BLaER1 treated with 17β-estradiol and CSF1 and Interleukin-3, amounts not matched to agents 10 nM and 100 nM (cell line): Measurements from ENCODE around the gene FAM124A.

Experiments
- H3K27ac ChIP-seq, 11 experiments: shearing (Covaris generic); formaldehyde crosslinking; 2 replicates each; pipeline ENCODE4 v1.8.1; 2022
- H3K27me3 ChIP-seq, 11 experiments: shearing (Covaris generic); formaldehyde crosslinking; 2 replicates each; pipeline ENCODE4 v1.8.1; 2022
- H3K36me3 ChIP-seq, 11 experiments: shearing (Covaris generic); formaldehyde crosslinking; 2 replicates each; pipeline ENCODE4 v1.8.1; 2022
- H3K4me1 ChIP-seq, 10 experiments: shearing (Covaris generic); formaldehyde crosslinking; 2 replicates each; pipeline ENCODE4 v1.8.1; 2022
- H3K4me2 ChIP-seq, 11 experiments: shearing (Covaris generic); formaldehyde crosslinking; 2 replicates each; pipeline ENCODE4 v1.8.1; 2022
- H3K4me3 ChIP-seq, 10 experiments: shearing (Covaris generic); formaldehyde crosslinking; 2 replicates each; pipeline ENCODE4 v1.8.1; 2022
- H3K9ac ChIP-seq, 11 experiments: shearing (Covaris generic); formaldehyde crosslinking; 2 replicates each; pipeline ENCODE4 v1.8.1; 2022
- H3K9me3 ChIP-seq, 11 experiments: shearing (Covaris generic); formaldehyde crosslinking; replicated peaks in 1 of 11; 2 replicates each; pipeline ENCODE4 v1.8.1; 2022
- H4K20me1 ChIP-seq, 11 experiments: shearing (Covaris generic); formaldehyde crosslinking; 2 replicates each; pipeline ENCODE4 v1.8.1; 2022
- Cebpa-rat ChIP-seq, 11 experiments: shearing (Covaris generic); IDR thresholded peaks; 2 replicates each; pipeline ENCODE4 v1.8.1; 2022

FAM124A gene

DNA sequence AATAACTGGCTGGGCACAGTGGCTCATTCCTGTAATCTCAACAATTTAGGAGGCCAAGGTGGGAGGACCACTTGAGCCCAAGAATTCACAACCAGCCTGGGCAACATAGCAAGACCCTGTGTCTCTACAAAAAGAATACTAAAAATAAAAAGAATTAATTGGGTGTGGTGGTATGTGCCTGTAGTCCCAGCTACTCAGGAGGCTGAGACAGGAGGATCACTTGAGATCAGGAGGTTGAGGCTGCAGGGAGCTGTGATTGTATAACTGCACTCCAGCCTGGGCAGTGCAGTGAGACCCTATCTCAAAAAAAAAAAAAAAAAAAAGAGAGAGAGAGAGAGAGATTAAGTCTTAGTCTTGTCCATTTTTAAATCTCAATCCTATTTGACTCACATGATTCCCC, 81.7 kb downstream of the FAM124A start:
- H3K36me3 ChIP-seq: no peaks in the 10 kb centered on the region
- no peak overlapping the region for H3K27ac ChIP-seq
- H3K4me3 ChIP-seq: no peak overlapping the region
- no peaks in the 10 kb centered on the region for H3K27me3 ChIP-seq
- no peak for TF ChIP-seq Cebpa-rat (IDR thresholded peaks at IDR 0.05)
- 0 out of 20 replicates have a peak, but pooled peaks cover 0 to 4% (median 0%) of the 10 kb centered on the region in 10 experiments for H3K4me1 ChIP-seq
- no peak overlapping the region for H3K9ac ChIP-seq
- no peak overlapping the region for H3K4me2 ChIP-seq
- H3K9me3 ChIP-seq: no peaks in the 10 kb centered on the region
- H4K20me1 ChIP-seq: no peaks in the 10 kb centered on the region

- H3K9ac ChIP-seq: no peak overlapping the region
- TF ChIP-seq Cebpa-rat (IDR thresholded peaks at IDR 0.05): peak in 1 of 11 experiments; percentile 3; a peak in 1 of 22 replicates
- no peak overlapping the region for H3K4me2 ChIP-seq
- no peaks in the 10 kb centered on the region for H4K20me1 ChIP-seq
- no peak overlapping the region for H3K27ac ChIP-seq
- H3K27me3 ChIP-seq: no peaks in the 10 kb centered on the region
- no peaks in the 10 kb centered on the region for H3K36me3 ChIP-seq
- no peaks in the 10 kb centered on the region for H3K9me3 ChIP-seq
- no peak overlapping the region for H3K4me3 ChIP-seq
- H3K4me1 ChIP-seq: 0 out of 20 replicates have a peak, but pooled peaks cover 0 to 4% (median 0%) of the 10 kb centered on the region in 10 experiments
Observed at GRCh38 chr13:51305271-51305967, 83.2 kb downstream of the FAM124A start.

DNA sequence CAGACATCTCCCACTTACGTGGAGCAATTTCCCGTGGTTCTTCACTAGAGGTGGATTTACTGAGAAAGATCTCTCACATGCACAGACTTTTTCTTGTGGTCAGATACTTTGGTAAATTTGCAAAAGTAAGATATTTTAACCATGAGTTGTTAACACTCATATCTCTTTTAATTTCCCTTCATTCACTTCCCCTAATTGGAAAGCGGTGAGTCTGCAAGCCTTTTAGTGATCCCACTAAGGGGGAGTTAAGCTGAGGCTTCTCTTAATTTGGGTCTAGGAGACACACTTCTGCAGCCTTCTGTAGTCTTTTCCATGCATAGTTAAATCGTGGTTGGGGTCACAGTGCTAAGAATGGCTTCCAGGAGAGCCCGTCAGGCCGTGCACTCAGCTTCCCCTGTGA, 86.6 kb downstream of the FAM124A start:
- H4K20me1 ChIP-seq: no peaks in the 10 kb centered on the region
- no peak overlapping the region for H3K27ac ChIP-seq
- no peak overlapping the region for H3K9ac ChIP-seq
- no peaks in the 10 kb centered on the region for H3K9me3 ChIP-seq
- TF ChIP-seq Cebpa-rat (IDR thresholded peaks at IDR 0.05): no peak
- no peaks in the 10 kb centered on the region for H3K4me1 ChIP-seq
- no peak overlapping the region for H3K4me2 ChIP-seq
- H3K4me3 ChIP-seq: no peak overlapping the region
- no peaks in the 10 kb centered on the region for H3K36me3 ChIP-seq
- no peaks in the 10 kb centered on the region for H3K27me3 ChIP-seq

DNA sequence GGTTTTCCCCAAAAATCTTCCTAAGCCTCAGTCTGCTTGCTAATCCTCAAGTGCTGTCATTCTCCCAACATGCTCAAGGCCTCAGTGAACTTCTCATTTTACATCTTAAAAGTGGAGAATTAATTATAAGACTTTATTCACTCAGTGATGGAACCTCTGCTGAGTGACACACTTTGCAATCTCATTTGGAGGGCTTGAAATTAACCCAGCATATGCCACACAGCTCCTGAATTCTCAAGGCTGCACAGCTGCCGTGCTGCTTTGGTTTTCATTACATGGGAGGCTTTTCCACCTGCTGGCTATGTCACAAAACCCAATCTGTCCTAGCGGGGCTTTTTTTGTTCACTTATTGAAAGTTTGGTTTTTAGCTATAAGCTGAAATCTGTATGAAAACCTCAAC, 89.0 kb downstream of the FAM124A start:
- Histone ChIP-seq H3K27ac (no peak overlapping the region), H3K4me2 (no peak overlapping the region), H3K4me3 (no peak overlapping the region), H3K27me3 (no peaks in the 10 kb centered on the region), H3K4me1 (peaks cover 0 to 9% (median 6%) of the 10 kb centered on the region in 10 experiments; a peak in 6 of 20 replicates), H3K9me3 (no peaks in the 10 kb centered on the region), H4K20me1 (no peaks in the 10 kb centered on the region), H3K36me3 (no peaks in the 10 kb centered on the region), H3K9ac (no peak overlapping the region)
- TF ChIP-seq Cebpa-rat (IDR thresholded peaks at IDR 0.05): no peak

GRCh38 chr13:51311957-51312520, 89.8 kb downstream of the FAM124A start:
- TF ChIP-seq Cebpa-rat (IDR thresholded peaks at IDR 0.05): no peak
- no peaks in the 10 kb centered on the region for H3K9me3 ChIP-seq

GRCh38 chr13:51313619-51314018, 91.4 kb downstream of the FAM124A start:
- H3K9ac ChIP-seq: no peak overlapping the region
- H3K27ac ChIP-seq: no peak overlapping the region
- no peaks in the 10 kb centered on the region for H3K27me3 ChIP-seq
- H3K36me3 ChIP-seq: no peaks in the 10 kb centered on the region
- peaks cover 0 to 9% (median 6%) of the 10 kb centered on the region in 10 experiments; a peak in 6 of 20 replicates for H3K4me1 ChIP-seq
- H3K4me2 ChIP-seq: no peak overlapping the region
- H3K4me3 ChIP-seq: no peak overlapping the region
- H3K9me3 ChIP-seq: no peaks in the 10 kb centered on the region
- no peak for TF ChIP-seq Cebpa-rat (IDR thresholded peaks at IDR 0.05)
- no peaks in the 10 kb centered on the region for H4K20me1 ChIP-seq

More at GRCh38 chr13:51311957-51312520, 89.8 kb downstream of the FAM124A start:
- Histone ChIP-seq H3K36me3 (no peaks in the 10 kb centered on the region), H3K4me1 (peaks cover 0 to 9% (median 6%) of the 10 kb centered on the region in 10 experiments; a peak in 6 of 20 replicates), H3K4me3 (no peak overlapping the region), H3K27me3 (no peaks in the 10 kb centered on the region), H3K9ac (no peak overlapping the region), H3K27ac (no peak overlapping the region), H3K4me2 (no peak overlapping the region), H4K20me1 (no peaks in the 10 kb centered on the region)

- Histone ChIP-seq H4K20me1 (no peaks in the 10 kb centered on the region), H3K4me3 (no peak overlapping the region), H3K27me3 (no peaks in the 10 kb centered on the region), H3K36me3 (no peaks in the 10 kb centered on the region), H3K27ac (no peak overlapping the region), H3K4me2 (no peak overlapping the region), H3K9ac (no peak overlapping the region), H3K9me3 (no peaks in the 10 kb centered on the region), H3K4me1 (peaks cover 0 to 9% (median 6%) of the 10 kb centered on the region in 10 experiments; a peak in 6 of 20 replicates)
- TF ChIP-seq Cebpa-rat (IDR thresholded peaks at IDR 0.05): no peak
Observed at GRCh38 chr13:51317262-51317661, 95.1 kb downstream of the FAM124A start.

DNA sequence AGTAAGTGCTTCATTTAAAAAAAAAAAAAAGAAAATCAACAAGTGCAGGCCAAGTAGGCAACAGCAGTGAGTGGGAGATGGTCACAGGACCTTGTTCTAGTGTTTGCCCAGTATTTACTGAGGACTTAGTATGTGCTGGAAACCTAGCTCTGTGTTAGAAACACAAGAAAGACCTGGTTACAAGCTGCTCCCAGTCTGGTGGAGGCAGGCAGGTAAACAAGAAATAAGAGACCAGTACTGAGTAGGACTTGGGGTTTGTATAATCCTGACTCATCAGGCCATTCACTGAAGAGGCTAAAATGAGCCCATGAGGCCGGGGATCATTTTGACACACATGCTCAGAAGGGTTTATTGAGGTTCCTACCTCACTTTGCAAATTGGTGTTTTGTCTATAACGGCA, 95.8 kb downstream of the FAM124A start:
- H3K9ac ChIP-seq: no peak overlapping the region
- H4K20me1 ChIP-seq: no peaks in the 10 kb centered on the region
- no peaks in the 10 kb centered on the region for H3K9me3 ChIP-seq
- no peak for TF ChIP-seq Cebpa-rat (IDR thresholded peaks at IDR 0.05)
- H3K4me2 ChIP-seq: no peak overlapping the region
- no peak overlapping the region for H3K4me3 ChIP-seq
- H3K4me1 ChIP-seq: peaks cover 0 to 9% (median 6%) of the 10 kb centered on the region in 10 experiments; a peak in 6 of 20 replicates
- no peaks in the 10 kb centered on the region for H3K27me3 ChIP-seq
- no peak overlapping the region for H3K27ac ChIP-seq
- H3K36me3 ChIP-seq: no peaks in the 10 kb centered on the region

GRCh38 chr13:51318876-51319275, 96.7 kb downstream of the FAM124A start:
- H4K20me1 ChIP-seq: no peaks in the 10 kb centered on the region
- peaks cover 0 to 9% (median 6%) of the 10 kb centered on the region in 10 experiments; a peak in 6 of 20 replicates for H3K4me1 ChIP-seq
- H3K27me3 ChIP-seq: no peaks in the 10 kb centered on the region
- no peak overlapping the region for H3K27ac ChIP-seq
- H3K9ac ChIP-seq: no peak overlapping the region
- no peaks in the 10 kb centered on the region for H3K36me3 ChIP-seq
- no peak overlapping the region for H3K4me2 ChIP-seq
- no peak overlapping the region for H3K4me3 ChIP-seq
- no peaks in the 10 kb centered on the region for H3K9me3 ChIP-seq
- TF ChIP-seq Cebpa-rat (IDR thresholded peaks at IDR 0.05): no peak

- Histone ChIP-seq H3K9ac (no peak overlapping the region), H3K27me3 (no peaks in the 10 kb centered on the region), H3K4me2 (no peak overlapping the region), H4K20me1 (no peaks in the 10 kb centered on the region; a peak in 1 of 22 replicates), H3K36me3 (no peaks in the 10 kb centered on the region), H3K4me3 (no peak overlapping the region), H3K27ac (no peak overlapping the region), H3K4me1 (peaks cover 0 to 13% (median 5%) of the 10 kb centered on the region in 10 experiments; a peak in 8 of 20 replicates), H3K9me3 (no peaks in the 10 kb centered on the region)
- no peak for TF ChIP-seq Cebpa-rat (IDR thresholded peaks at IDR 0.05)
Observed at GRCh38 chr13:51321836-51322235, 99.6 kb downstream of the FAM124A start.
